Activated CD4-positive, alpha-beta T cell treated with anti-CD3 and anti-CD28 coated beads, Interleukin-2, amount 50 U/mL, for 16 hours (primary cell): Measurements from ENCODE around the gene MYO18B.
"Not testable (repeated sequence)": the region's sequence is repeated elsewhere in the genome, so short reads cannot be mapped to it uniquely, and the experiment has no call there.

Experiments used
- DNase-seq: peaks from one replicate; pipeline ENCODE4 v3.0.0-alpha.2; 2020

Gene MYO18B, protein sequence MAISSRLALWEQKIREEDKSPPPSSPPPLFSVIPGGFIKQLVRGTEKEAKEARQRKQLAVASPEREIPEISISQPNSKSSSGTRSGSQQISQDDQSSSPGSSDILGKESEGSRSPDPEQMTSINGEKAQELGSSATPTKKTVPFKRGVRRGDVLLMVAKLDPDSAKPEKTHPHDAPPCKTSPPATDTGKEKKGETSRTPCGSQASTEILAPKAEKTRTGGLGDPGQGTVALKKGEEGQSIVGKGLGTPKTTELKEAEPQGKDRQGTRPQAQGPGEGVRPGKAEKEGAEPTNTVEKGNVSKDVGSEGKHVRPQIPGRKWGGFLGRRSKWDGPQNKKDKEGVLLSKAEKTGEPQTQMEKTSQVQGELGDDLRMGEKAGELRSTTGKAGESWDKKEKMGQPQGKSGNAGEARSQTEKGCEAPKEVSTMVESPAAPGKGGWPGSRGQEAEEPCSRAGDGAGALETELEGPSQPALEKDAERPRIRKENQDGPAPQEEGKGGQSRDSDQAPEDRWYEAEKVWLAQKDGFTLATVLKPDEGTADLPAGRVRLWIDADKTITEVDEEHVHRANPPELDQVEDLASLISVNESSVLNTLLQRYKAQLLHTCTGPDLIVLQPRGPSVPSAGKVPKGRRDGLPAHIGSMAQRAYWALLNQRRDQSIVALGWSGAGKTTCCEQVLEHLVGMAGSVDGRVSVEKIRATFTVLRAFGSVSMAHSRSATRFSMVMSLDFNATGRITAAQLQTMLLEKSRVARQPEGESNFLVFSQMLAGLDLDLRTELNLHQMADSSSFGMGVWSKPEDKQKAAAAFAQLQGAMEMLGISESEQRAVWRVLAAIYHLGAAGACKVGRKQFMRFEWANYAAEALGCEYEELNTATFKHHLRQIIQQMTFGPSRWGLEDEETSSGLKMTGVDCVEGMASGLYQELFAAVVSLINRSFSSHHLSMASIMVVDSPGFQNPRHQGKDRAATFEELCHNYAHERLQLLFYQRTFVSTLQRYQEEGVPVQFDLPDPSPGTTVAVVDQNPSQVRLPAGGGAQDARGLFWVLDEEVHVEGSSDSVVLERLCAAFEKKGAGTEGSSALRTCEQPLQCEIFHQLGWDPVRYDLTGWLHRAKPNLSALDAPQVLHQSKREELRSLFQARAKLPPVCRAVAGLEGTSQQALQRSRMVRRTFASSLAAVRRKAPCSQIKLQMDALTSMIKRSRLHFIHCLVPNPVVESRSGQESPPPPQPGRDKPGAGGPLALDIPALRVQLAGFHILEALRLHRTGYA (N-terminal part only)

DNA sequence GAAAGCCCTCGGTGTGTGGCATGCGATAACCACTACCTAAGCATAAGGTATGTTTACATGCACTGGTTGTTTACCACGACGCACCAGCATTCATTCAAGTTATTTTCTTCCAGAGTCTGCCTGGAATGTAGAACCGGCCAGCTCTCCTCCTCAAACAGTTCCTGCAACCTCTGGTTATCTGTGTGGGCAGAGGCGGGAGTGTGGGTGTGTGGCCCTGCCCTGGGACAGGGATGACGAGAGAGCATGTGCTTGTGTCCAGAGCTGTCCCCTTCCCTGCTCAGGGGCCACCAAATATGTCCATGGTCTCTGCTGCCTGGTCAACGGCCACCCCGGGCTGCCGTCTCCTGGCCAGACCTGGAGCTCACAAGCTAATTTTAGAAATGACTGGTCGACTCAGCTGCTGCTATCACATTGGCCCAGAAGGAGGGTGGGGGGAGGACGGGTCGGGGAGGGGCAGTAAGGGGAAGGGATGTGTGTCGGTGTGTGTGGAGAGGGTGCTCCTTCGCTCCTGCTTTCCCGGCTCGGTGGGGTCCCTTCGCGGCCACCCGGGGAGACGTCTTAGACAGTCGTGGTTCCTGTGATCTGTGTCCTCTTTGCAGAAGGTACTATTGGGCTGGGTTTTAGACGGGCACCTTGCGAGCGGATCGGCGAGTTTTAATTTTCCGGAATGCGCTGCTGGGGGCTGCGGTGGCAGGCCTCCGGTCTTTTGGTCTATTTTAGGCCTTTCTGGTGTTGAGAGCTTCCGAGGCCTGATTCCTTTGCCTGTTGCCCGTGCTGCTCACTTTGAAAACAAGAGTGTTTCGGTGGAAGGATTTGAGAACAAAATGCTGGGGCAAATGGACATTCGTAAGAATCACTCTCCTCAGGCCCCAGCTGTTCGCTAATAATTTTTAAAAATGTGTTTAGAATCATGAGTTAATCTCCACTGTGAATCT, at the start of gene MYO18B:
Gene MYO18B (plus strand): TSS at position 497 of the 935 bp plus-strand sequence. CDS start 18,905 bp downstream, outside the sequence.
- no peak for DNase-seq

DNA sequence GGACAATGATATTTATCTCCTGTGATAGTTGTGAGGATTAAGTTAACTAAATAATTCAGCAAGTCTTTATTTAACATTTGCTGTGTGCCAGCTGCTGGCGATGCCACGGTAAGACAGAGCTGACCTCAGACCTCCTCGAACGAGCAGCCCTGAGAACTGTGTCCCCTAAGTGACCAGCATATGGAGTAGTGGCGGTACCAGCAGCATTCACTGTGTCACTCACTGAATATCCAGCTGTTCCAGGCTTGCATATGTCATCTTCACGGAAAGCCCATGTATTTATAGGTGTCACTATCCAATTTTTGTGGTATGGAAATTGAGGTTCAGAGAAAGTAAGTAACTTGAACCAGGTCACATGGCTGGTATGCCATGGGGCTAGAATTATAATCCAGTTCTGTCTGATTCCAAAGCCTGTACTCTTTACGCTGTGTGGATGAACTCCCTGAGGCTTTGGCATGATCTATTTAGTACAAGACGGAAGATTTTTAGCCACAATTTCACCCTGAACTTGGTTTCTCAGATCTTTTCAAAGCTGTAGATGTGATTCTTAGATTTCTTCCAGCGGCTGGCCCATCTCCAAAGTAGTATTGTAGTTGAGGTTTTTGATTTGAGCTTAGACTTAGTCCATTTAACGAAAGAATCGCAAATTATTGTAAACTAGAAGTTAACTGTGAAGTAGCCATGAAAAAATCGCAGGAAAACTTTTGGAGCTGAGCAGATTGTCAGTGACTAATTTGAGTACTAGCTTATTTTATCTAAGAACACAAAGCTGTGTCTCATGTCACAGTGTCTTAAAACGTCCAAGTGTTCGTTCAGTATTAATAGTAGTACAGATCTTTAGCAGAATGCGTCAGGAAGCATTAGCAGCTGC, 49.4 kb upstream of the MYO18B start:
- DNase-seq, result no peak

DNA sequence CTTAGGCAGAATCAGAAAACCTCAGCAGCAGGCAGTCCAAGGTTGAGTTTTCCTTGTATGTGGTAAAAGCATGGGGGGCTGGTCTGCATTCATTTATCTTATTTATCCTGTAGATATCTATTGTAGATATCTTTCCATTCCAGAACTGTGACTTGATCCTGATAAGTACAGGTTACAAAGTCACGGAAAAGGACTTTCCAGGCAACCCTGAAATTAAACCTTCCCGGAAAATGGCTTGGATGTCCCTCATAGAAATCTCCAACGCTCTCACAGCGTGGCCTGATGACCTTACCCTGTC, 48.8 kb upstream of the MYO18B start:
- DNase-seq, result no peak

DNA sequence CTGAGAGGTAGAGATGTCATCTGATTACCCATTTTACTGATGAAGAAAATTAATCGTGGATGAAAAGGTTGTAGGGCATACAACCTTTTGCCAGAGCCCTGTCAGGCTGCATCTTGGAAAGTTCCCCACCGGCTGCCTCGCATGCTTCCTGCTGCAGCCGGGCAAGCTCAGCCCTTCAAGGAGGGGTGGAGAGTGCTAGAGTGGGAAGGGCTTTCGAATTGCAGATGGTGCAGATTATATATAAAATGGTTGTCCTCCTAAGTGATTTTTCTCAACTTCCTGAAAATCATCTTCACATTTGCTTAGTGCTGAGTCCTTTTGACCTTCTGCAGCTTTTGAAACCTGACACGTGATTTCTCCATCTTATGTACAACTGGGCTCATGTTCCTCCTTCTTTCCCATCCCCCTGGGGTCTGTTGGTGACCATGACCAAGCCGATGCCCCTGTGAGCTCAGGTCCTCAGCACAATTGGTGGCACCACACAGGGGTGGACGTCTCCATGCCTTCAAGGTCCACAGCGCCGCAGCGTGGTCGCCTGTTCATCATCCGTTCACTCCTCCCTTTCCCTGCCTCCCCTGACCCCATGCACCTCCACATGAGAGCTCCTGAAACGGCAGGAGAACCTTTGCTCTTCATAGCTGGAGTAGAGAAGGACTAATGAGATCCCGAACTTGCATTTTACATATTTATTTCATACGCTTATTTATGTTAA, 47.6 kb upstream of the MYO18B start:
- no peak for DNase-seq

DNA sequence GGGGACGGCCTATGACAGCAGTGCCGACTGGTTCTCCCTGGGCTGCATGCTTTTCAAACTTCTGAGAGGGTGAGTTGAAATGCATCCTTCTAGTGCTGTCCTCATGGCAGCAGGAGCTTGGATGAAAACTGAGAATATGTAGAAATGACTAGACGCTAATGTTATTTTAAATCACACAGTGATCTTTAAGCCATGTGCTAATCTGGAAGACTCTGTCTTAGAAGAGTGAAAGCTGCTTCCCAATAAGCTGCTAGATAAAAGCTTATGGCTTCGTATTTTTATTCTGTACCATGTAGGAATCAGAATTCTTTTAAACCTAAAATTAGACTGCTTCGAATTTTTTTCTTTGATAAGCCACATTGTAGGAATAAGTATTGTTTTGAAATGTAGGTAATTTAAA, 46.8 kb upstream of the MYO18B start:
- DNase-seq, result no peak

DNA sequence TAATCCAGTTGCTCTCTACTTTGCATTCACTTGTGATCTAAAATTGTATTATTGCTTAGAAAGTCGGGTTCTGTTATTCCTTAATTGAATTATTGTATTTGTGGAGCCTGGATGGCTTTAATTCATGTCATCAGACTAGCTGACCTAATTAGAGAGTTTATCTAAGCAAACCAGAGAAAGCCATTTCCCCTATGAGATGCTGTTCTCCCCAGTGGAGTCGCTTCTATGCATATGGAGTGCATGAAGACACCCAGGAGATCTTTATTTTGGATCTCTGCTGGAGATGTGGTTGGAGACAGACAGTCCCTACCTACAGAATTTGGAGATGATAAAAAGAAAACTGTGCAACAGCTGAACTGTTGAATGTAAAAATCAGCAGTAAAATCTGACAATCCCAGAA, 45.2 kb upstream of the MYO18B start:
- no peak for DNase-seq

DNA sequence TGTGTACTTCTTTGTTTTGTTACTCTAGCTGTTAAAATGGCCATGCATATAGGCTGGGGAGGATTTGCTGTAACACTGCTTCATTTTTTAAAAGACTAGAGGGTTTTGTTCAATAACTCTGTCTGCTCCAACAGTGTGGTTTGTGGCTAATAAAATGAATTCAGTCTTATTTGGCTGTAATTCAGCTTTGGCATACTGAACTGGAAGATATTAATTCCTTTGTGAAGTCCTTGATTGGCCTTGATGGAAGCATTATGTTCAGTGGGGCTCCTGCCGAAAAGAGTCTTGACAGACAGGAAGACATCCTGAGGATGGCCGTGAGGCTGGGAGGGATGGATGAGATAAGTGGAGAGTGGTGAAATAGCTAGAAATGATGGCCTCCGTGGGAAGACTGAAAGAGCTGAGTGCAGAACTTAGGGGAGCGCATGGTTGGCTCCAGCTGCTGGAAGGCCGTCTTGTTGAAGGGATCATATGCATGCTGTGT, 44.8 kb upstream of the MYO18B start:
- no peak for DNase-seq

DNA sequence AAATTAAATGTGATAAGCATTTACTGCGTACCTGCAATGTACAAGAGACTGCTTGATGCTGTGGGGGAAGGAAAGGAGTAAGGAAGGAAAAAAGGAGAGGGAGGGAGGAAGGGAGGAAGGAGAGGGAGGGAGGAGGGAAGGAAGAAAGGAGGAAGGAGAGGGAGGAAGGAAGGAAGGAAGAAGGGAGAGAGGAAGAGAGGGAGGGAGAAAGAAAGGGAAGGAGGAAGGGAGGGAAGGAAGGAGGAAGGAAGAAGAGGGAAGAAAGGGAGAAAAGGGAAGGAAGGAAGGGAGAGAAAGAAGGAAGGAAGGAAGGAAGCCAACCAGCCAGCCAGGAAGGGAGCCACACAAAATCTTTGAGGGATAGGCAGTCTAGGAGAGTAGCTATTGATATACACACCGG, 44.0 kb upstream of the MYO18B start:
- no peak for DNase-seq

DNA sequence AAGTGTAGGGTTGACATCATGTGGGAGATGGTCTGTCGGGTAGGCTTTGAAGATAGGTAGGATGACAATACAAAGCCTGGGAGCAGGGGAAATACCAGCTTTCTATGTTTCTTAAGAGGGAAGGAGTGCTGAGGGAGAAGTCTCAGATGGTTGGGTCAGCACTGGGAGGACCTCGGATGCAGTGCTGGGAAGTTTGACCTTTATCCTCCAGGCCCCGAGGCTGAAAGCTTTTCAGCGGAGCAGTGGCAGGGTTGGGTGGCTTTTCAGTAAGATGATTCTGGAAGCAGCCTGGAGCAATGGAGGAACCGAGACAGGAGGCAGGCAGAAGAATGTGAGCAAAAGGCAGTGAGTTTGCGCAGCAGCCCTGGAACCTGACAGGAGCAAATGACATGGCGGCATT, 43.5 kb upstream of the MYO18B start:
- no peak for DNase-seq

DNA sequence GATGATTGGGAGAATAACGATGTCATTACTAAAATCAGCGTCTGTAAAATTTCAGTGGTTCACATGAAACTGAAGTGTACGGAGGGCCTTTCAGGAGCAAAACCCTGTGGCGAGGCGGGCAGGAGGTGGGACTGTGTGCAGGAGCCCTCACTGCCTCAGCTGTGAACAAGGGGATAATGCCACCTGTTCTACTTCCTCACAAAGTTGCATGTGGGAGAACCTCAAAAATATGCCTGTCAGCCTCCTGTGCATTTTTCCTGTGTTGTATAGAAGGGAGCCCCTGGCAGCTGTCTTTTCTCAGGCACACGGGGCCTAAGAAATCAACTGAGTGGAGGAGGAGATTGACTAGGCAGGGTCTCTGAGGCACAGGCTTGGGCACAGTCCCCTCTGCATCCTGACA, 43.0 kb upstream of the MYO18B start:
- DNase-seq, result no peak

DNA sequence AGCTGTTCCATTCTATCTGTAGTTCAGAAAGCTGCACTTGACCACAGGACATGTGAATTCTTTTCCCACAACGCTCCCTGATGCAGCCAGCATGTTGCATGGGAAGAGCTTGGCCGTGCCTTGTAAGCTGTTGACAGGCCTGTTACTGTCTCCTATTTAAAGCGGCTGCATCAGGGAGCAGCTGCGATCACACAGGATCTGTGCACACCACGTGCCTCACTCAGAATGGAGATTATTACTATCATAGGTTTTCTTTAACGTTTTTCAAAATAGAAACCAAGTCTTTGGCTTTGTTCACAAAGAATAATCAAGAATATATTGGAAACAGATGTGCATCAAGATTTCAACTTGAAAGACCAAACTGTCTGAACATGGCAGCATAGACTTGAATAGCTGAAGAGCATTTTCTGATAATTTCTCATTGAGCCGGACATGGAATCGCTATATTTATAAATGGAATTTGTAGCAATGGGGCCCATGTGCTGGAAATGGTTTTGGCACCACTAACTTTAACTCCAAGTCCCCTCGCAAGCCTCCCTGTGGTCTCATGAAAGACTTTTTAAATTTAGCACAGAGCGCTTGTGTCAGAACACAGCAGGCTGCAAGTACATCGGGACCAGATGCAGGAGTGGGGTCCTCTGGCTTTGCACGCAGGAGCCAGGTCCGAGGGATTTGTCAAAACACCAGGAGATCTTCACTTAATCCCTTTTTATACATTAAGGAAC, 40.8 kb upstream of the MYO18B start:
- DNase-seq, result no peak

DNA sequence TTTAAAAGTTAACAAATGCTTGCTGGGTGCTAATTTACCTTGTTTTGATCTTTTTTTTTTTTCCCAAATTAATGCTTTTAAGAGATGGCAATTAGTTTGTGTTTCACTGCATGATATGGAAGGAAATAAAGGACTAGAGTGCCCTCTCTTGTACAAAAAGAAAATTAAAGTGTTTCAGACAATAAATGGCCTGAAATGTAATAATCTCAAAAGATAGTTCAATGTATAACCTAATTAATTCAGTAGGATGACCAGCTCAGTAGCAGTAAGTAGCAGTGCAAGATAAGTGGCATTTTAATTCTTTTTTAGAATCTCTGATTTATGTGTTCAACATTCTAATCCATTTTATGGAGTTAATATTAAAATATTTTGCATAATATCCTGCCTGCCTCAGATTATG, 39.9 kb upstream of the MYO18B start:
- DNase-seq, result peak; percentile 24

DNA sequence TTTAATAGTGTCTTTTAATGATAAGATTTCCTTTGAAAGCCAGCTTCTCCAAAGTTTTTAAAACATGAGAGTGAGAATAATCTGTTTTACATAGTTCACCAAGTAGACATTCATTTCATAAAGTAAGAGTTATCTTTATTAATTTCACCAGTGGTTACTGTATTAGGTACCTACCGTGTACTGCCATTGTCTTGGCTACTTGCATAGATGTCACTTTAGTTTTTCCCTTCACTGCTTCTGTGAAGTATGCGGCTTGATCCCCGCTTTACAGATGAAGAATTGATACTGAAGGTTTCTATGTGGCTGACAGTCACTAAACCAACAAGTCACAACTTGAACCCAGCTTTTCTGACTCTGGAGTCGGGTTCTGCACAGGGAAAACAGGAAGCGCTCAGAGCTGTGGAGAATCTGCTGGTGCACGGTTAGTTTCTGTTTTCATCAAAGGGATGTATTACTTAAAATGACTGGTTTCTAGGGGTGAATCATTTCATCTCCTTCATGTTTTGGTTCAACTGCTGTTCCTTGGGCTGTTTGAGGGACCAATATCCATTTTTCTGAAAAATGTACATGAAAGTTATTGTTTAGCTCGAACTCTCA, 39.3 kb upstream of the MYO18B start:
- peak; percentile 84 for DNase-seq

DNA sequence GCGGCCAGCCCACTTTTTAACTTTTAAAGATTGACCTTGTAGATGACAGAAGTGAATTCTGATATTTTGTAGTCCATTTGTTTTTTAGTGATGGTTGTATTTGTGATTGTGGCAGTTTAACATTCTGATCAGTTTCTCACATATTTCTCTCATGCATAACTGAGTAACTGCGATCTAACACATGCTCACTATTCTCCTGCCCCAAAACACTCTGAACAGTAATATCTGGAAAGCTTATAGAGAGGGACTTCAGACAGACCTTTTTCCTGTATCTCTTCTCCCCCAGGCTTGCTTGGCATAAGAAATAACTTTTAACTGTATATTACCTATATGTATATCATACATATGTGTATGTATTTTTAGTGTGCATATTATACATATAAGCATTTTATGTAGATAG, 37.3 kb upstream of the MYO18B start:
- peak; percentile 54 for DNase-seq

DNA sequence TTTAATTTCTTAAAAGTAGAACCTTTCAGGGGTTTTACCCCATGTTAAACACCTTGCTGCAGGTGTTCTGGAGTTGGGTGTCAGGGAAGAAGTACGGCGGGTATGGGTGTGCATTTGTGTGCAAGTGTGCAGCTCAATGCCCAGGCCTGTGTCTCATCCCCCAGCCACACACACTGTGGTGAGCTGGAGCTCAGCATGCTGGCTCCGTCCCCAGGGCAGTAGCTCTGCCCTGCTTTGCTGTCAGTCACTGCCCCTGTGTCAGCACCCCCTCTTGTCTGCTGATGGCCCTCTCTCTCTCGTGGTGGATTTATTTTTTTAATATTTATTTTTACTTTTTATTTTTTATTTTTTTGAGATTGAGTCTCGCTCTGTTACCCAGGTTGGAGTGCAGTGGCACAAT, 35.8 kb upstream of the MYO18B start:
- DNase-seq, result no peak

DNA sequence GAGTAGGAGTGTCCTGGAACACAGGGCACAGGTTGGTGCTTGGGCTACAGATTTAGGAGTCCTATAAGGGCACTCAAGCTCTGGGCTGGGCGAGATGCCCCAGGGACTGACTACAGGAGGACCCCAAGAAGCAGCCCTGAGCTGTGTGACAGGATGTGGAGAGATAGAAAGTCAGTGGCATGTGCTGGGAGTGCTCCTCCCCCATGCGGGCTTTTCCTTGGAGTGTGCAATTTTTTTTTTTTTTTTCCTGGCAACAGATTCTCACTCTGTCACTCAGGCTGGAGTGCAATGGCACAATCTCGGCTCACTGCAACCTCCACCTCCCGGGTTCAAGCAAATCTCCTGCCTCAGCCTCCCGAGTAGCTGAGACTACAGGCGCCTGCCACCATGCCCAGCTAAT, 33.6 kb upstream of the MYO18B start:
- not testable (repeated sequence) for DNase-seq

DNA sequence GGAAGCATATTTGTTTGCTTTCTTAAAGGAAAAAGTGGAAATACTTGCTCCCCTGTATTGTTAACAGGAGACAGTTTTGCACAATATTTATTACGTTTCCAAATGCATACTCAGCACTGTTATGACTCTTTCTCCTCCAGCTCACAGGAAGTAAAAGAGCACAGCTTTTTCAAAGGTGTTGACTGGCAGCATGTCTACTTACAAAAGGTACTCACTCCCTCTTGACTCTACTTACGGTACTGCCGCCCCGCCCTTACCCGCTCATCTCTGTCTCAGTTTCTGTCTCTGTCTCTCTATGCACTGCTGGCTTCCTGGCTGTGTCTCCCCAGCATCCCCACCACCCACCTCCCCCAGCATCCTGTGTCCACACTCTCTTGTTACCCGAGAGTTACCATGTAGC, 32.2 kb upstream of the MYO18B start:
- peak; percentile 84 for DNase-seq

DNA sequence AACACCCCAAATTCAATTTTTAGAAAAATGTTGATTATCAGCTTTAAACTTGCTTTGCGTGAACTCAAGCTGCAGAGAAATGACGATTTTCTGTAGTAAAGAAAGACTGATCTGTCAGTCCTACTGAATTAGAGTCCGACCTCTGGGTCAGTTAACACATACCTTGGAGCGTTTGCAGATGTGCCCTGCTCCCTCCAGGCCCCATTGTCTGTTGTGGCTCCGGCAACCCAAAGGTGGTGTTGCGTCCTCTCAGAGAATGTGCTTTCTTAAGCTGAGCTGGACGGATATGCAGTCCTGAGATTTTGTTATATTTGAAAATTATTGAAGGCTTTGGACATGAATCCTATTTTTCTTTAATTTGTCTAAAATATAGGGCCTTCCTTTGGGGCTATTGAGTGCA, 31.5 kb upstream of the MYO18B start:
- DNase-seq, result no peak

DNA sequence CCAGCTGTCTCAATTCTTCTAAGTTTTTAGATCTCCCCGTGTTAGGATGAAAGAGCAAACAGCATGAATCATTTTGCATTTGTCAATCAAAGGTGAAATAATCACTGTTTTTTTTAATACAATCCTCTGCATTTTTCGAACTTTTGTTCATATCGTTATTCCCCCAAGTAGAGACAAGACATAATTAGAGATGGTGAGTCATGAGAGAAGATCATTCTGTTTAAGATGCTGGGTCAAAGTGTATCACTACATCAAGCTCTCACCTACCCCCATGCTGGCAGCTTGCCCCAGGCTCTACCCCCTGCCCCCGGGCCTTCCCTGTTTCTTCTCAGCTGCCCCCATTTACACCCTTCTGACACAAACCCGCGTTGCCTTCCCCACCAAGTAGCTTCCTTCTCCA, 30.5 kb upstream of the MYO18B start:
- DNase-seq, result no peak
